Nucleus accumbens (tissue), 56 donors: ENCODE results near the gene MAP3K10.
"Not testable (repeated sequence)": the region's sequence is repeated elsewhere in the genome, so short reads cannot be mapped to it uniquely, and the experiment has no call there.

ENCODE experiments used
- DNase-seq, 56 donors: peaks; one replicate each; lab custom pipeline; 2025; lab: John Stamatoyannopoulos, UW

Gene MAP3K10

DNA sequence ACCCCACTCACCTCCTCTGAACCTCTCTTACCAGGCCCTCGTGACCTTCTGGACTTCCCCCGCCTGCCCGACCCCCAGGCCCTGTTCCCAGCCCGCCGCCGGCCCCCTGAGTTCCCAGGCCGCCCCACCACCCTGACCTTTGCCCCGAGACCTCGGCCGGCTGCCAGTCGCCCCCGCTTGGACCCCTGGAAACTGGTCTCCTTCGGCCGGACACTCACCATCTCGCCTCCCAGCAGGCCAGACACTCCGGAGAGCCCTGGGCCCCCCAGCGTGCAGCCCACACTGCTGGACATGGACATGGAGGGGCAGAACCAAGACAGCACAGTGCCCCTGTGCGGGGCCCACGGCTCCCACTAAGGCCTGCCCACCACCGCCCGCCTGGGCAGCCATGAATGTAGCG, 23.7 kb downstream of the MAP3K10 start:
- DNase-seq, result no peak

DNA sequence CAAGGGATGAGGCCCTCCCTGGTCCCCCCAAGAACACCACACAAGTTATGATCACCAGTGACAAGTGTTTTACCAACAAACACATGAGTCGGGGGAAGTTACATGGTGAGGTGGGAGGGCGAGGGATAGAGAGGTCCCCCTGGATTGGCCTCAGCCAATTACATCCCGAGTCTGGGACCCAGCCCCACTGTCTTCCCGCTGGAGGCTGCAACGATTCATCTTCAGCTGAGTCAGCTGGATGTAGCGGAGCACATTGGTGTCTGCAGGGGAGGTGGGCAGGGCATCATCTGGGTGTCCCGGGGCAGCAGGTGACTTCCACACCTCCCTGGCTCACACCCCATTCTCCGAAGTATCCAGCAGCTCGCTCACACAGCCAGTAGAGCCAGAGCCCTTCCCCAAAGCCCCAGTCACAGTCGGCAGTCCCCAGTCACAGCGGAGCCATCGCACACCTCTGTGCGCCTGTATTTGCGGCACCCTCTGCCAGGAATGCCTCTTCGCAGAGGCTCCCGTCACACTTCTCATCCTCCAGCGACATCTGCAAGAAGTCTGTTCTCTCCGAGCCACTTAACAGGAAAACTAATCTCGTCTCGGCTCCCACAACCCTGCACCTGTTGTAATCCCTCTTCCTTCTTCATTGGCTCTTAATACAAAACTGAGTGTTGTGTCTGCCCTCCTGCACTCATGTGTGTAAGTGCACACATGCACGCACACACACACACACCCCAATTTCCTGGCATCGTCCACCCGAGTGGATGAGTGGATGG, 25.0 kb downstream of the MAP3K10 start:
- peak in 10 of 56 donors; percentile 19 to 59 (median 42) for DNase-seq

DNA sequence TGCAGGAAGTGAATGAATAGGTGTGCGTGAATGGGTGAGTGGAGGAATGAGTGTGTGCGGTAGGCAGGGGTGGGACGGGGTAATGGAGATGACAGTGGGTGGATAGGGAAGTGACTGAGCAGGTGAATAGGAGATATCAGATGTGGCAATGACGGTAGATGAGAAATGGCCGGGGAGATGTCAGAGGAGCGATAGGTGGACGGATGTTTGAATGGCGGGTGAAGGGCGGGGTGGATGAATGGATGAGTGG, 25.5 kb downstream of the MAP3K10 start:
- peak in 16 of 56 donors; percentile 16 to 63 (median 42) for DNase-seq

DNA sequence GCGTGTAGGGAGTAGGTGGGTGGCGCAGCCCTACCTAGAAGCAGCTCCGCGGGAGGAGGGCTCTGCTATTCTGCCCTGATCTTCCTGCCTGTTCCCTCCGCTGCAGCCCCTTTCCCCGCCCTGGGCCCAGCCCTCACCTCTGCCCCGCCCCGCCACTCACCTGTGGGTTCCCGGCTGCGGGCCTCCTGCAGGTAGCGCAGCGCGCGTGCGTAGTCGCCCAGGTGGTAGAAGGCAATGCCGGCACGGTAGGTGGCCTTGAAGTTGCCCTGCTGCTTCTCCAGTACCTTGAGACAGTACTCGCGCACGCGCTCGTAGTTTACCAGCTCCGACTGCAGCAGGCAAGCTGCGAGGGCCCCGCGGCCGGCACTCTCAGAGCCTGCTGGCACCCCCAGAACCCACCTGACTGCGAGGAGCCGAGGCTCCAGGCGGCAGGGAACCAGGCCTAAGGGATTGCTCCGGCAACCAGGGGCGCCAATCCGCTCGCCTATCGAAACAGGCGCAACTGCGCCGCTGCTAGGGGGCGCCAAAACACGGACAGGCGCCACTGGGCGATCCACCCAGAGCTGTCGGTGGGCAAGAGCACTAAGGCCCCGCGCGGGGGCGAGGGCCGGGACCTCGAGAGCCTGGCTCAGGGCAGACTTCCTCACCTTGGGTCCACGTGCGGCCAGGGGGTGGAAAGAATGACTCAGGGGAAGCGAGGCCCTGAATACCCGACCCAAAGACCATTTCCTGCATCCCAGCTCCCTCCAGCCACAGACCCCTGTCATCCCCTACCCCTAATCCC, 26.0 kb downstream of the MAP3K10 start:
- peak in 12 of 56 donors; percentile 27 to 63 (median 50) for DNase-seq

DNA sequence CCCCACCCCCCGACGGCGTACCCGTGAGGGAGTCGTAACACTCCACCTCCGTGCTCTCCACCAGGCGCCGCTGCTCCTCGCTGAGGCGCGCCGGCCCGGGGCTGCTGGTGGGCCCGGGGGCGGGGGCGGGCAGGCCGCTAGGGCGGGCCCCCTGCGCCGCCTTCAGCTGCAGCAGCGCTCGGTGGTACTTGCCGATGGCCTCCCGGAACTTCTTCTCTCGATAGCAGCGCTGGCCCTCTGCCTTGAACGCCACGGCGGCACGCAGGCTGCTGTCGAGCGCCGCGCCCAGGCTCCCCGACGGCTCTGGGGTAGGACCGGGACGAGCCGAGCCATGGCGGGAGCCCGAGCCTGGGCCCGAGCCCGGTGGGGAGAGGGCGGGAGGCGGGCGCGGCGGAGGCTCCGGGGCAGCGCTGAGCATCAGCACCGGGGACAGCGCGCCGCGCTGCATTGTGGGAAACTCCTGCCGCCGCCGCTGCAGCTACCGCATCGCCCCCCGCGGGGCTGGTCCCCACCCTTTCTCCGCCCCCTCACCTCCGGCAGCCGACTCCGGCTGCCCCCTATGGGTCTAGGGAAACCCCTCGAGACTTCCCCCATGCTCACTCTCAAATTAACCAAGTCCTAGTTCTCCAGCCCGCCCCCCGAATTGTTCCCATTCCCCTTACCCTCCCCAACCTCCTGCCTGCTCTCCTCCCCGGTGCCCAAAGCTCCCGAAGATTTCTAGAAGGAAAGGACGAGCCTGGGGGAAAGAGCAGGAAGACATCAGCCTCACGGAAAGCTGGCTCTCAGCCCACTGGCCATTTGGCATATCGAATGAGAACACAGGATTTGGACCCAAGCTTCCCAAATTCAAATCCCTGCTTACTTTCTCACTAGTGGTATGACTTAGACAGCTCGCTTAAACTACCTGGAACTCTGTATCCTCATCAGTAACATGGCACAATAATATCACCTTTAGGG, 27.0 kb downstream of the MAP3K10 start, which contains the start of gene TTC9B:
TTC9B (minus strand) TSS at position 451 of the 957 bp plus-strand sequence; CDS start at position 448, 3 bp downstream.
- peak in 35 of 56 donors; percentile 7 to 65 (median 29) for DNase-seq

DNA sequence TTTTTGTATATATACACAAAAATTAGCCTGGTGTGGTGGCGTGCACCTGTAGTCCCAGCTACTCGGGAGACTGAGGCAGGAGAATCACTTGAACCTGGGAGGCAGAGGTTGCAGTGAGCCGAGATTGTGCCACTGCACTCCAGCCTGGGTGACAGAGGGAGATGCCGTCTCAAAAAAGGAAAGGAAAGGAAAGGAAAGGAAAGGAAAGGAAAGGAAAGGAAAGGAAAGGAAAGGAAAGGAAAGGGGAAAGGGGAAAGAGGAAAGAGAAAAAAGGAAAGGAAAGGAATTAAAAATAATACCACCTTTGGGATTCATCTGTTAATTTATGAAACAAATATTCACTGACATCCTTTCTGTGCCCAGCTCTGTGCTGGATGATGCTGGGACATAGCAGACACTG, 27.8 kb downstream of the MAP3K10 start:
- DNase-seq, result not testable (repeated sequence)

DNA sequence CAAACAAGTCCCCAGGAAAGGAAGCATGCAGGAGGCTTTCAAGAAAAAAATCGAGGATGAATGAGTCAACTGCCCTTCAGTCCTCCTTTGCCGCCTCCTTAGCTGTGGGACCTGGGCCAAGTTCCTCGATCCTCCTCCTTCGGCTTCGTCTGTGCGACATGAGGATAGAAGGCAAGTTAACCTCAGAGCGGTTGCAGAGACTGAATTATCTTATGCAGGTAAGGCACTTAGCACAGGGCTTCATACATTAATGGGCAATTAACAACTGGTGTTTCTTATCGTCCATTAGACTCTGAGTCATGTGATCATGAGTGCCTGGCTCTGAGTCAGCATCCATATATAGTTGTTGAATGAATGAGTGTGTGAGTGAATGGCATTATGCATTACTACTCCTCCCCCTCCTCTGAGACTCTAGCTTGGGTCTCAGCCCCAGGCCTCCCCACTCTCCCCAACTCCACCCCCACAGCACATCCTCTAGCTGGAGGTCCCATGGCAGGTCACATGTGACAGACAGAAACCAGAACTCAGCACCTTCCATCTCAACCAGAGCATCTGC, 28.6 kb downstream of the MAP3K10 start:
- DNase-seq, result peak in 2 of 56 donors; percentile 42 to 58

DNA sequence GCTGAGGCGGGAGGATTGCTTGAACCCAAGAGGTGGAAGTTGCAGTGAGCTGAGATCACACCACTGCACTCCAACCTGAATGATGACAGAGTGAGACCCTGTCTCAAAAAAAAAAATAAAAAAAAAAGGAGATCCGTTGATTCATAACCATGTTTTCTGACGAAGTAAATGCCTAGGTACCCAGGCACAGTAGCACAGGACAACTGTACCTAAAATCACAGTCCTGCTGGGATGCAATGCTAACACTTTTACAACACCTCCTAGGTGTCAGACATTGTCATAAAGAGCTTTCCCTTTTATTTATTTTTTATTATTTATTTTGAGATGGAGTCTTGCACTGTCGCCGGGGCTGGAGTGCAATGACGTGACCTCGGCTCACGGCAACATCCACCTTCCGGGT, 29.4 kb downstream of the MAP3K10 start:
- DNase-seq, result no peak

DNA sequence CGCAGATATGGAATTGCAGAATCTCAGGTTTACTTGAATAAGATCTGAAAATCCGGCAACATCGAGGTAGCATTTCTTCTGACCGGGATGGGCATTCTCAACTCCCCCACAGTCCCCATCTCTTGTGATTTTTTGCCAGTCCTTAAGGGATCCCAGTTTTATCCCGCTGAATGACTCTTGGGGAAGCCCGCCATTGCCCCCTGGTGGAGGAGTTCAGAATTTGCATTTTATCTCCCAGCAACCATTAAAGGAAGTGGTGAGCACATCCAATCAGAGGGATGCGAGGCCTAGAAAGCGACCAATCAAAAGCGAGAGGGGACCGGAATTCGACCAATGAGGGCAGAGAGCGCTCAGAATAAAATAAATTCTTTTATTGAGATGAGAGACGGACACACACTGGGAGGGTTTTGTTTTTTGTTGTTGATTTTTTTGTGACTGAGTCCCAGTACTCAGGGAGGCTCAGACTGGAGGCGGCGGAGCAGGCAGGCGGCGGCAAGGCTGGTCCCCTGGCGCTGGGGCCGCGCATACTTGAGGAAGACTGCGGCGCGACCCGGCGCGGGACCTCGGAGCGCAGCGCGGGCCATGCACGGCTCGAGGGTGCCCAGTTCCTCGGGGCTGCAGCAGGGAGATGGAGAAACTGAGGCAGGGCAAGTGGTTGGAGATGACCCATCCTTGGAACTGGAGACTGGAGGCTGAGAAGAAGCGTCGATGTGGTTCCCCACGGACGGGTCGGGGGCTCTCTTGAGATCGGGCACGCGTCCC, 30.8 kb downstream of the MAP3K10 start:
- peak in 52 of 56 donors; percentile 10 to 90 (median 65) for DNase-seq

DNA sequence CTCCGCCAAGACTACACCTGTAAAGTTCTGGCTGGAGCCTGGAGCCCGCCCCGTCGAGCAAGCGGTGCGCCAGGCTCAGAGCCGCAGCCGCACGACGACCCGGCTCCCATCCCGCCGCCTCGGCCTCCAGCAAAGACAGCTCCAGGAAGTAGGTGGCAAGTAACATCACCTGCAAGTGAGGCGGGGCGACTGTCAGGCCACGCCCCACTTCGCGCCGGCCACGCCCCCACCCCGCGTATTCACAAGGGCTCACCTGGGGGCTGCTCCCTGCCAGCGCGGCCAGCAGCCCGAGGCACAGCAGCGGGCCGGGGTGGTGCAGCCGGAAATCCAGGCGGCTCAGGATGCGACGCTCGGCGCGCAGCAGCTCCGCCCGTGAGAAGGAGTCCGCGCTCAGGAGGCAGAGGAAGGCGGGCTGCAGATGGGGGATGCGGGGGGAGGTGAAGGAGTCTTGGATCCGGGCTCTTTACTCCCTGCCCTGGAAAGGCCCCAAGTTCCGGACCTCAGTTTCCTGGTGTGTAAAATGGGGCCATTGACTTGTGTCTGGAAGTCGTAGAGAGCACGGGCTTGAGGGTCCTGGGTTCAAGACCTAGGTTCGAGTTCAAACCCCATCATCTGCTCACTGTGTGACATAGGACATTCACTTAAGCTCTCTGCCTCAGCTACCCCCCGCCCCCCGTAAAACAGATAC, 32.1 kb downstream of the MAP3K10 start:
- no peak for DNase-seq

DNA sequence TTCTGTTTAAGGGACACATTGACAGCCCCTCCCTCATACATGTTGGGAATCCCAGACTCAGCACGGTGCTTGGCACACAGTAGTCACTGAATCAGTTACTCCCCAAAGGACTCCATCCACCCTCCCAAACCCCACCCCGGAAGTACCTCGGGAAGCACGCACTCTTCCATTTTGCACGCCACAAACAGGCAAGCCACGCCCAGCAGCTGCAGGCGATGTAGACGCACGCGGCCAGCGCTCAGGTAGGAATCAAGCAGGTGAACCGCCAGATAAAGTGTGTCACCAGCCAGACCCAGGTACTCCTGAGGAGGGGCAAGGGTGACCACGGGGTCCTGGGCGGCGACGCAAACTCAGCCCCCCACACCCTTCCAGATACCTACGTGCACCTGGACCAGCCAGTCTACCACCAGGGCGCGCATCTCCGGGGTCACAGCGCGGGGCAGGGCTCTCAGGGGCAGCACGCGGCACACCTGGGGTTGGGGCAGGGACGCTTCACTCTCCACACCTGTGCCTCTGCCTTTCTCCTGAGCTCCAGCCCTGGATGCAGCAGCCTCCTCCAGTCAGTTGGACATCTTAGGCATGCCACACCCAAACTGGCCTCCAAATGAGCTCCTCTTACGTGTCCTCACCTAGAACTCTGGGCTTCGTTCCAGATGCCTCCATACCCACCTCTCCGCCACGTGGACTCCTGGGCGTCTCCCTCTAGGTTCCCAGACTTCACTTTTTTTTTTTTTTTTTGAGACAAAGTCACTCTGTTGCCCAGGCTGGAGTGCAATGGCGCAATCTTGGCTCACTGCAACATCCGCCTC, 33.3 kb downstream of the MAP3K10 start:
- no peak for DNase-seq

DNA sequence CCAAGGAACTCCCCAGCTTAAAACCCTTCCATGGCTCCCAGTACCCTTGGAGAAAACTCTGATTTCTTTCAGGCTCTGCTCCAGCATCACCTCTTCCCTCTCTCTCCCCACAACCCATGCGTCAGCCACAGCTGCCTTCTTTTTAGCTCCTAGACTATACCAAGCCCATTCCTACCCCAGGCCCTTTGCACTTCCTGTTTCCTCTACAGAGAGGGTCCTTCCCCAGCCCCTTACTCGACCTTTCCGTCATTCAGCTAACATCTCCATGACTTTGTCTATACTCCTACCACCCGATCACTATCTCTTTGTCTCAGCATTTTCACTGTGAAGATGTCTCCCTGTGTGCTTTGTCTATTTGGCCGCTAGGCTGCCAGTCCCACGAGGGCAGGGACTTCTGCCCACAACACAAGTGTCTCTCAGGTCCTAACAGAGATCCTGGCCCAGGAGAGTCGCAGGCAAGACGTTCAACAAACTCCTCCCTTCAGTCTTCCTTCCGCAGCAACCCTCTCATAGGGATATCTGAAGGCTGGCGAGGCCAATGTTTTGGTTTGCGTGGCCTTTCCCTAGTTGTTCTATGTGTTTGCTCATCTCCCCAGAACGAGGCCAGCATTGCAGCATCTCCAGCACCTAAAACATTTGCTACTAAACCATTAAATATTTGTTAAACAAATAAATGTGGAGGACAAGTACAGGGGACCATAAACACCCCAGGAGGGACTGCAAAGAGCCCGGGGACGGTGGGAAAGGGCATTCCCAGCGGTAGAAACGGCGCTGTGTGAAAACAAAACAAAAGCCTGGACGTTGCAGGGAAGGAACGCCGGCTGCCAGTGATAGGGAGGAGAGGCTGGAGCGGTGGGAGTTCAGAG, 34.4 kb downstream of the MAP3K10 start:
- DNase-seq, result no peak

DNA sequence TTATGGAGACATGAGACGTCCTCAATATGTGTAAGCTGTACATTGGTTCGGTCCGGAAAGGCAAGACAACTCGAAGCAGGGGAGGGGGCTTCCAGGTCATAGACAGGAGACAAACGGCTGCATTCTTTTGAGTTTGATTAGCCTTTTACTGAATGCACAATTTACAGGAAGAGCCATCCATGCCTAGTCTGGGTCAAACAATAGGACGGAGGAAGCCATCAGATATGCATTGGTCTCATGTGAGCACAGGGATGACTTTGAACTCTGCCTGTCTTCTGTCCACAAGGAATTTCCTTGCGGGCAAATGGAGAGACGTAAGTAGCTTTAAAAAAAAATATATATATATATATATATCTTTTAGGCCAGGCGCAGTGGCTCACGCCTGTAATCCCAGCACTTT, 37.1 kb downstream of the MAP3K10 start:
- DNase-seq, result no peak

DNA sequence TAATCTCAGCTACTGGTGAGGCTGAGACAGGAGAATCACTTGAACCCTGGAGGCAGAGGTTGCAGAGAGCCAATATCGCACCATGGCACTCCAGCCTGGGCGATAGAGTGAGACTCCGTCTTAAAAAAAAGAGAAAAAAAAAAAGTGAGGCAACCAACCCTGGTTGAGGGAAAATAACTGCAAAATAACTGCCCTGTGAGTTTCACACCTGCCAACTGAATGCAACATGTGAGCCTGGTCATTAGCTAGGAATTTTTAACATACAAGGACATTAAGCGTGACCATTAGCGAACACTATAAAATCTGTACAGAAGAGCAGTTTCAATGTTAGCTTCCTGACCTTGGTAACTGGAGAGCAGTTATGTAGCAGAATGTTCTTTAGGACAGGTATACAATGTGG, 37.6 kb downstream of the MAP3K10 start:
- no peak for DNase-seq

DNA sequence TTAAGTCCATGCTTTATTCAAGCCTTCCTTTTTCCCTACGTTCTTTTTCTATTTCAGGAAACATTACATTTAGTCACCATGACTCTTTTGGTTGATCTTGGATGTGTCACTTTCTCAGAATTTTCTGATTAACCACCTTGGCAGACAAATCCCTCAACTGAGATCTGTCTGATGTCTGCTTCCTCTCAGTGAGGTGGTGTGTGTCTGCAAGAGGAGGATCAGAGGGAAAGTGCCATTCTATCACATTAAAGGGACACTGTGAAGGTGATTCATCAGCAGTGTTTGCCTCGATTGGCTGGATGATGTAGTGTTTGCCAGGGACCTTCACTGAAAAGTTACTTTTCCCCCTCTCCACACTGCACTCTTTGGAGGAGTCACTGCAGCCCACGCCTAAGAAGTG, 38.3 kb downstream of the MAP3K10 start:
- DNase-seq, result no peak

DNA sequence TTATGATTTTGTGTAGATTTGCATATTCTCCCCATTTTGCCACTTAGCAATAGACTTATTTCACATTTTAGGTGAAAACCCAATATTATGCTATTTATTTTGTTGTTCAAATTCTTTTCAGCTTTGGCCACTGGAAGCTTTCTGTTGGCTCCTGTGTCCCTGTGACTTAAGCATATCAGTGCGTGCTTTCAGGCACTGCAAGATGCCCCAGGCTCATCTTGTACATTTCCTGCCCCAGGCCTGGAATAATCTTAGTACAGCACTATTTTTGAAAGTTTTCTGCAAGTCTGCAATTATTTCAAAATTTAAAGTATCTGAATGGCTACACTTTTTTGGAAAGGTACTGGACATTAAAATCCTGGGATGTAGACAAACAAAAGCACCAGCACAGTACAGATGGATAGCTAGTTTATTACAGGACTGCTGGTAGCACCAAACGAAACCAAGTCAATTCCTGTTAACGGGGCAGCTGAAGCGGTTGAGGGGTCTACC, 38.7 kb downstream of the MAP3K10 start:
- DNase-seq, result no peak

DNA sequence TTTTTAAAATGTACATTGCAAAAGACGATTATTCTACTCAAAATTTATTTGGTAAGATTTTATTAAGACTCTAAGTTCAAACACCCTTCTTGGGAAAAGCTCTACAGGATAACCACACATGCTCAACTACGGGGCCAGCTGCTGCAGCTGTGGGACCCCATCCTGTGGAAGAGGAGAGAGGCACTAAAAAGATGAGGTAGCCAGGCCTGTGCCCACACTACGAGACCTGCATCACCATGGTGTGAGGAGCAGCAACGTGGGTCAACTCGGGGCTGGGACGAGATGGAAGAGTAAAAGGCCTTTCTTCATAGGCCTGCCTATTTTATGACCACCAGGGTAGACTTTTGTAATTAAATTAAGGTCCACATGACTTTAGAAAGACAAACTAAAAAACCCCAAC, 39.8 kb downstream of the MAP3K10 start:
- DNase-seq, result no peak
